Stimulated activated memory B cell treated with anti-CD40 and anti-IgM and Interleukin-4, amounts not matched to agents 10 μg/mL and 1 μg/mL and 100 μg/mL, for 72 hours (primary cell): ENCODE results near the gene HAUS1.
A peak's percentile ranks its signal among the peaks of the same experiment; 100 is the strongest.
"Not testable (repeated sequence)": the region's sequence is repeated elsewhere in the genome, so short reads cannot be mapped to it uniquely, and the experiment has no call there.

Experiments used
- ATAC-seq: fragments of 150-1000 bp; cut with Tn5 transposase; 2 replicates; pipeline ENCODE4 v1.10.0; 2021
- H3K27ac Mint-ChIP-seq: one replicate; pipeline ENCODE4 v1.8.0; 2022; ENCODE audit warnings: mild to moderate bottlenecking, mixed read lengths
- H3K27me3 Mint-ChIP-seq: one replicate; pipeline ENCODE4 v1.8.0; 2022; ENCODE audit warnings: mixed read lengths
- H3K36me3 Mint-ChIP-seq: one replicate; pipeline ENCODE4 v1.8.0; 2022; ENCODE audit warnings: mixed read lengths
- H3K4me1 Mint-ChIP-seq: one replicate; pipeline ENCODE4 v1.8.0; 2022; ENCODE audit warnings: mixed read lengths
- H3K4me3 Mint-ChIP-seq: one replicate; pipeline ENCODE4 v1.8.0; 2022; ENCODE audit warnings: mild to moderate bottlenecking, moderate library complexity, mixed read lengths
- H3K9me3 Mint-ChIP-seq: one replicate; pipeline ENCODE4 v1.8.0; 2022; ENCODE audit warnings: mixed read lengths

The HAUS1 gene

GRCh38 chr18:46160050-46160798 lies 56.0 kb downstream of the HAUS1 start:
- H3K9me3 Mint-ChIP-seq, result no peaks in the 10 kb centered on the region
- no peak overlapping the region for H3K27ac Mint-ChIP-seq
- no peaks in the 10 kb centered on the region for H3K27me3 Mint-ChIP-seq
- ATAC-seq, result no peak
- H3K36me3 Mint-ChIP-seq, result no peaks in the 10 kb centered on the region
- H3K4me1 Mint-ChIP-seq, result peaks cover 17% of the 10 kb centered on the region
- H3K4me3 Mint-ChIP-seq, result no peak overlapping the region

GRCh38 chr18:46160840-46161239 lies 56.7 kb downstream of the HAUS1 start:
- not testable (repeated sequence) for H3K27ac Mint-ChIP-seq, H3K36me3 Mint-ChIP-seq, ATAC-seq, H3K9me3 Mint-ChIP-seq, H3K27me3 Mint-ChIP-seq, H3K4me3 Mint-ChIP-seq
- H3K4me1 Mint-ChIP-seq, result peaks cover 12% of the 10 kb centered on the region

- H3K27ac Mint-ChIP-seq, result no peak overlapping the region
- no peaks in the 10 kb centered on the region for H3K9me3 Mint-ChIP-seq
- H3K4me1 Mint-ChIP-seq, result peaks cover 7% of the 10 kb centered on the region
- ATAC-seq, result no peak
- no peak overlapping the region for H3K4me3 Mint-ChIP-seq
- no peaks in the 10 kb centered on the region for H3K36me3 Mint-ChIP-seq
- H3K27me3 Mint-ChIP-seq, result no peaks in the 10 kb centered on the region
Observed at GRCh38 chr18:46161703-46162396, 57.7 kb downstream of the HAUS1 start.

GRCh38 chr18:46163091-46163490 lies 58.9 kb downstream of the HAUS1 start:
- Mint-ChIP-seq H3K4me3 (no peak overlapping the region), H3K27me3 (no peaks in the 10 kb centered on the region), H3K9me3 (no peaks in the 10 kb centered on the region), H3K4me1 (peaks cover 17% of the 10 kb centered on the region), H3K27ac (no peak overlapping the region), H3K36me3 (no peaks in the 10 kb centered on the region)
- ATAC-seq, result no peak

- ATAC-seq, result no peak
- Mint-ChIP-seq H3K9me3 (no peaks in the 10 kb centered on the region), H3K36me3 (no peaks in the 10 kb centered on the region), H3K27me3 (no peaks in the 10 kb centered on the region), H3K4me1 (peaks cover 22% of the 10 kb centered on the region), H3K27ac (no peak overlapping the region), H3K4me3 (no peak overlapping the region)
Observed at GRCh38 chr18:46163941-46164499, 59.8 kb downstream of the HAUS1 start.

GRCh38 chr18:46164502-46164901 lies 60.3 kb downstream of the HAUS1 start:
- peaks cover 27% of the 10 kb centered on the region for H3K4me1 Mint-ChIP-seq

GRCh38 chr18:46164920-46165319 lies 60.7 kb downstream of the HAUS1 start:
- H3K4me1 Mint-ChIP-seq, result peaks cover 30% of the 10 kb centered on the region
- no peaks in the 10 kb centered on the region for H3K27me3 Mint-ChIP-seq
- no peaks in the 10 kb centered on the region for H3K36me3 Mint-ChIP-seq
- no peak overlapping the region for H3K4me3 Mint-ChIP-seq
- no peak overlapping the region for H3K27ac Mint-ChIP-seq
- no peak for ATAC-seq
- H3K9me3 Mint-ChIP-seq, result no peaks in the 10 kb centered on the region

More at GRCh38 chr18:46164502-46164901, 60.3 kb downstream of the HAUS1 start:
- not testable (repeated sequence) for H3K9me3 Mint-ChIP-seq, H3K27me3 Mint-ChIP-seq, ATAC-seq, H3K27ac Mint-ChIP-seq, H3K4me3 Mint-ChIP-seq, H3K36me3 Mint-ChIP-seq

GRCh38 chr18:46166261-46166970 lies 62.2 kb downstream of the HAUS1 start:
- H3K27me3 Mint-ChIP-seq, result no peaks in the 10 kb centered on the region
- no peaks in the 10 kb centered on the region for H3K9me3 Mint-ChIP-seq
- H3K4me3 Mint-ChIP-seq, result no peak overlapping the region
- peaks cover 30% of the 10 kb centered on the region for H3K4me1 Mint-ChIP-seq
- ATAC-seq, result no peak
- peak overlapping the region; percentile 84 for H3K27ac Mint-ChIP-seq
- H3K36me3 Mint-ChIP-seq, result no peaks in the 10 kb centered on the region

- no peaks in the 10 kb centered on the region for H3K36me3 Mint-ChIP-seq
- H3K27me3 Mint-ChIP-seq, result no peaks in the 10 kb centered on the region
- peak overlapping the region; percentile 73 for H3K4me3 Mint-ChIP-seq
- no peaks in the 10 kb centered on the region for H3K9me3 Mint-ChIP-seq
- peak; percentile 94 for ATAC-seq
- peak overlapping the region; percentile 84 for H3K27ac Mint-ChIP-seq
- peaks cover 39% of the 10 kb centered on the region for H3K4me1 Mint-ChIP-seq
Observed at GRCh38 chr18:46167971-46168370, 63.8 kb downstream of the HAUS1 start.

GRCh38 chr18:46169464-46169941 lies 65.3 kb downstream of the HAUS1 start:
- Mint-ChIP-seq H3K4me3 (no peak overlapping the region), H3K4me1 (peaks cover 45% of the 10 kb centered on the region), H3K27ac (peak overlapping the region; percentile 69), H3K36me3 (no peaks in the 10 kb centered on the region), H3K27me3 (no peaks in the 10 kb centered on the region), H3K9me3 (no peaks in the 10 kb centered on the region)
- no peak for ATAC-seq

GRCh38 chr18:46171331-46171730 lies 67.1 kb downstream of the HAUS1 start:
- peaks cover 56% of the 10 kb centered on the region for H3K4me1 Mint-ChIP-seq
- no peaks in the 10 kb centered on the region for H3K9me3 Mint-ChIP-seq
- H3K27me3 Mint-ChIP-seq, result no peaks in the 10 kb centered on the region
- H3K36me3 Mint-ChIP-seq, result no peaks in the 10 kb centered on the region
- no peak overlapping the region for H3K4me3 Mint-ChIP-seq
- peak overlapping the region; percentile 1 for H3K27ac Mint-ChIP-seq
- no peak for ATAC-seq

GRCh38 chr18:46173393-46174341 lies 69.5 kb downstream of the HAUS1 start:
- H3K4me1 Mint-ChIP-seq, result peaks cover 53% of the 10 kb centered on the region
- H3K36me3 Mint-ChIP-seq, result no peaks in the 10 kb centered on the region
- no peaks in the 10 kb centered on the region for H3K27me3 Mint-ChIP-seq
- H3K4me3 Mint-ChIP-seq, result peak overlapping the region; percentile 87
- H3K27ac Mint-ChIP-seq, result peak overlapping the region; percentile 99
- peak; percentile 95 for ATAC-seq
- H3K9me3 Mint-ChIP-seq, result no peaks in the 10 kb centered on the region

GRCh38 chr18:46174342-46175041 lies 70.3 kb downstream of the HAUS1 start:
- H3K4me1 Mint-ChIP-seq, result peaks cover 51% of the 10 kb centered on the region

GRCh38 chr18:46176001-46176400 lies 71.8 kb downstream of the HAUS1 start:
- H3K4me1 Mint-ChIP-seq, result peaks cover 58% of the 10 kb centered on the region
- no peaks in the 10 kb centered on the region for H3K27me3 Mint-ChIP-seq
- no peaks in the 10 kb centered on the region for H3K36me3 Mint-ChIP-seq
- H3K27ac Mint-ChIP-seq, result peak overlapping the region; percentile 99
- H3K9me3 Mint-ChIP-seq, result no peaks in the 10 kb centered on the region
- peak overlapping the region; percentile 87 for H3K4me3 Mint-ChIP-seq
- ATAC-seq, result no peak

More at GRCh38 chr18:46174342-46175041, 70.3 kb downstream of the HAUS1 start:
- Mint-ChIP-seq H3K27me3 (no peaks in the 10 kb centered on the region), H3K27ac (peak overlapping the region; percentile 99), H3K36me3 (no peaks in the 10 kb centered on the region), H3K9me3 (no peaks in the 10 kb centered on the region), H3K4me3 (peak overlapping the region; percentile 87)
- ATAC-seq, result peak; percentile 25
